ENCODE measurements around the gene PDZD2.

The PDZD2 gene

DNA sequence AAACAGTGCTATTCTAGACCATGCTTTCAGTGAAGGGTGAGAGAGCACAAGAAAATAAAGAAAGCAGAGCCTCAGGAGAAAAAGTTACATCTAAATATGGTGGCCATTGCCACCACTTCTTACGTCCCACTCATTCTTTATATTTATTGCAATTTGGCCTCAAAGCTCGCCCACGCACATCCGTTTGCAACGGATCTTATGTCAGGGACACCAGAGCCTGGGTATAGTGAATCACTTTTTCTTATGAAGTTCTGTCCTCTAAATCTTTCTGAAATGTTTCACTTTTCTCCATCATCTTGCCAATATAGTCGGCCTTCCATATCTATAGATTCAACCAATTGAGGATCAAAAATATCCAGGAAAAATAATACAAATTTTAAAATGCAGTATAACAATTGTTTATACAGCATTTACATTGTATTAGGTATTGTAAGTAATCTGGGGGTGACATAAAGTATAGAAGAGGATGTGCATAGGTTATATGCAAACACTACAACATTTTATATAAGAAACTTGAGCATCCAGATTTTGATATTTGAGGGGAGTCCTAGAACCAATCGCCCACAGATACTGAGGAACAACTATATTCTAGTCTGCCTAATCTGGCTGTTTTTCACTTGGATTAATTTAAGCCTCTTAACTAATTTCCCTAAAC lies 500.0 kb downstream of the PDZD2 start:
- DNase-seq (ENCODE audit: low read depth, low spot score), result no peak

DNA sequence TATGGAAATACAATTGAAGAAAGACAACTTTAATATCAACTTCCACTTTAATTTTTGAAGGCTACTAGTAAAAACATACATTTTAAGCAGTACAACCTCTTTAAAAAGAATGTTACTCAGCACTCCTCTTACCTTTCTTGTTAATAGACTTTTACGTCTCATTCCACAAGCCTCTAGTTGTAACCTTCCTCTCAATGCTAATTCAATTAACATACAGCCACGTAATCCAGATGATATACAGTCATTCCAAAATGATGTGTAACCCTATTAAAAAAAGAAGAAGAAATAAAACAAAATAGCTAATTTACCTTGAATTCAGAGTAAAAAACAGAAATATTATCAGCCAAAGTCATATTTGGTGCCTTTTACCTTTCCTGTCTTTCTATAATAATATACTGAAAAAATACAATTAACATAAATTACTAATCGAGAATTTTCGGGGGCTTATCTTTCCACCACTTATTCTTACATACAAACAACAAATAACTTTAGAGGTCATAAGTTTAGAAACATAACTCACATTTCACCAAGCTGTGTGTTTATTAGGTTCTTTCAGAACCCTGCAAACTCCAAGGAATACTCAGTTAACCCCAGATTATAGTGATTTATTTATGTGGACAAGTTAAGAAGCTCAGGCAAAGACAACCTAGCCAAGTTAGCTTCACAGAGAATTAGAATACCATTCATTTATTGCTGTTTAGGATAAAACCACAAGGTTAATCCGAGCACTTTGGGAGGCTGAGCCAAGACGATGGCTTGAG lies 504.9 kb downstream of the PDZD2 start:
- no peak for DNase-seq (ENCODE audit: low read depth, low spot score)

DNA sequence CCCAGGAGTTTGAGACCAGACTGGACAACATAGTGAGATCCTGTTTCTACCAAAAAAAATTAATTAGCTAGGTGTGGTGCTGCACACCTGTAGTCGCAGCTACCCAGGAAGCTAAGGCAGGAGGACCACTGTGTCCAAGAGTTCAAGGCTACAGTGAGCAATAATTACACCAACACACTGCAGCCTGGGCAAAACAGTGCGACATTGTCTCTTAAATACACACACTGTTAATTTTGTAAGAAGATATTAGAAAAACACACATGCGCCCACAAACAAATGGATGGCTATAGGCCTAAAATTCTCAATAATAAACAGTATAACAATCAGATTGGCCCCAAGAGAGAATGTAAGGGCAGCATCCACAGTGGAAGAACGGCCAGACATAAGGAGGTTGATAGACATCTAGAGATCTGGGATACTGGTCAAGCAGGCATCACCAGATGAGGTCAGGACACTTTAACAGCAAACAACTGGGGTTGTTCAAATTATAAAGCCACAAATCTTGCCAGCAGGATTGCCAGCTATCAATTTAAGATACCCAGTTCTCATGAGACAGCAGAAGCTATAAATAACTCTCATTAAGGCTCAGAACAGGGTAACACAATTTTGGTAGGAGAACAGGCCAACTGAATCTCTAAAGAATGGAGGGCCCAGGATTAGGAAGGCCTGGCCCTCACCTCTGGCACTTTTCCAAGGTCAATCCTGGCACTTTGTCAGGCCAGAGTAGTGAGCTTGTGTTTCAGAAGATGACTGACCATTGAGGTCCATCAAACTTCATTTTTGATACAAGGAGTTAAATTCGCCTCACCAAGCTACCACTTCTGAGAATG lies 505.7 kb downstream of the PDZD2 start:
- no peak for DNase-seq (ENCODE audit: low read depth, low spot score)

DNA sequence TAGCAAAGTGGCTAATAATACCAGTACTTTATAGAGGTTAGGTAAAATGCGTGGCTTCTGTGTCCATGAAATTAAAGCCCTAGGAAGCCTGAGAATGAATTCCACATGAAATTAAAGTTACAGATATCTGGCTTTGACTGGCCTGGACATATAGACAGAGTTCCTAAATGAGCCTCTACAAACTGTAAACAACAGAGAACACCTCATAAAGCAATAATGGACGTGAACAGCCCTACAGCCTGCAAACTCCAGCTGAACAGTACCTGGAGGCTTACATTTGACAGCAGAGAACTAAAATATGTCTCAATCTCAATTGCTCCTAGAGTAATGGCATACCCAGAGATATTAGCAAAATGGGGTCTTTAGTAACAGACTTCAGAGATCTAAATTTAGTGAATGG lies 506.4 kb downstream of the PDZD2 start:
- no peak for DNase-seq (ENCODE audit: low read depth, low spot score)

DNA sequence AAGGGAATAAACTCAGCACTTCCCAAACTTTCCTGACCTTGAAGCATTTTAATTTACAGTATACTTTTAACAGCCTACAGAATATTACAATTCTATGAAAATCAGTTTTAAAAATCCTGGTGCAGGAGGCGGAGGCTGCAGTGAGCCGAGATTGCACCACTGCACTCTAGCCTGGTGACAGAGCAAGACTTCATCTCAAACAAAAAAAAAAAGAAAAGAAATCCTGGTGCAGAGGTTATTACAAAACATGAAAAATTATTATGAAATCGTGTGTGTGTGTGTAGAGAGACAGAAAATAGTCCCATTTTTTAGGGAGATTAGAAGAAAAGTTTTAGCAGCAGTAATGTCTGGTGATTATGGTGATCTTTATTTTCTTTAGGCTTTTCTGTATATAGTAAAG lies 508.3 kb downstream of the PDZD2 start:
- DNase-seq (ENCODE audit: low read depth, low spot score), result no peak

DNA sequence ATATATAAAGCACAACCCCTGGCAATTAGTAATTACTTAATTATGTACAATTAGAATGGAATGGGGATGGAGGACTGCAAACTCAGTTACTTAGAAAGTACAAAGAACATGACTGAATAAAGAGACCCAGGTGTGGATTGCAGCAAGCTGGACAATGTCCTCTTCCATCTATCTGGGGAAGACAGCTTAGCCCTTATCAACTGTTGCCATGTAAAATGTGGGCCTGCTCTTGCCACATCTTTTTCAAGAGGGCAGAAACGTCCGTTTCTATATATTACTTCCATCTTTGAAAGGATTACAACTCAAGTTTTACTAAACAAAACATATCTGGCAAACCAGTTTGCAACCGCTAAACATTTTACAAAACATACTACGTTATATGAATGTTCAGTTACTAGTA lies 509.0 kb downstream of the PDZD2 start:
- DNase-seq (ENCODE audit: low read depth, low spot score), result no peak

DNA sequence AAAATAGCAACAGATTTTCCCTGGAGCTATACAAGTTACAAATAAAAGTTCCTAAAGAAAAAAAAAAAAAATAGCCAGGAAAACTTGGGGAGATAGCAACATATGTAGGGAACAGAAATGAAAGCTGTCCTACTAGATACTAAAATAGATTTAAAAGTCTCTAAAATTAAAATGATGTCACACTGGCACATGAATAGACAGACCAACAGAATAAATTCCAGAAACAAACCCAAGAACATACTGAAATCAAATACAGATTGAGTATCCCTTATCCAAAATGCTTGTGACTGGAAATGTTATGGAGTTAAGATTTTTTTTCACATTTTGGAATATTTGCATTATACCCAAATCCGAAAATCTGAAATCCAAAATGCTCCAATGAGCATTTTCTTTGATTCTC lies 511.4 kb downstream of the PDZD2 start:
- no peak for DNase-seq (ENCODE audit: low read depth, low spot score)

DNA sequence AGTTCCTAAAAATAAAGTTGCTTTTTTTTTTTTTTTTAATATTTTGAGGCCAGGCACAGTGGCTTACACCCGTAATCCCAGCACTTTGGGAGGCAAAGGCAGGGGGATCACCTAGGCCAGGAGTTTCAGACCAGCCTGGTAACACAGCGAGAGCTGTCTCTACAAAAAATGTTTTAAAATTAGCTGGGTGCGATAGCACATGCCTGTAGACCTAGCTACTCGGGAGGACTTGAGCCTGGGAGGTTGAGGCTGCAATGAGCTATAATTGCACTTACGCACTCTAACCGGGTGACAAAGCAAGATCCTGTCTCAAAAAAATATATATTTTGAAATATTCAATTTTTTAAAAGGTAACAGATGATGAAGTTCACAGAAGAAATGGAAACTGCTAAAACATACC lies 512.3 kb downstream of the PDZD2 start:
- DNase-seq (ENCODE audit: low read depth, low spot score), result no peak

DNA sequence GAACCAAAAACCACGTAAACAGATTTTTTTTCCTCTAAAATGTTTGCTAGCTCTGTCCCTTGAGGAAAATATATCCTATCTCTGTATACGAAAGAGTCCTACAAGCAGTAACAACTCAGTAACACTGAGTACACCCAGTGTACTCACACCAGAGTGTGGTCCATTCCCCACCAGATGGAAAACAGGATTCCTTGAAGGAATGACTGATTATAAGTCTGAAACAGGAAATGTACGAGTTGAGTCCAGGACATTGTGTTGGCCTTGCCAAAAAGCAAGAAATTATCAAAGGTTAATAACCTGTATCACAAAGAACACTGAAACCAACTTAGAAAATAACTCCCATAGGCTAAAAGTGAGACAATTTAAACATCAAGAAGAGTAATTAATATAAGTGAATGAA lies 514.8 kb downstream of the PDZD2 start:
- DNase-seq (ENCODE audit: low read depth, low spot score), result no peak

DNA sequence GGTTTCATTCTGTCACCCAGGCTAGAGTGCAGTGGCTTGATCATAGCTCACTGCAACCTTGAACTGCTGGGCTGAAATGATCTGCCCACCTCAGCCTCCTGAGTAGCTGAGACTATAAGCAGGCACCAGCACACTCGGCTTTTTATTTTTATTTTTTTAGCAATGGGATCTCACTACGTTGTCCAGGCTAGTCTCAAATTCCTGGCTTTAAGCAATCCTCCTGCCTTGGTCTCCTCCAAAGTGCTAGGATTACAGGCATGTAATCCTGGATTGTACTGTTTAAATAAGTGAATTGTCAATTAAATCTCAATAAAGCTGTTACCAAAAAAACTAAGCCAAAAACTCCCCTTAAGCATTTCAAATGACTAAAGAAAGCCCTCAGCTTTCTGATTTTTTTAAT lies 516.3 kb downstream of the PDZD2 start:
- no peak for DNase-seq (ENCODE audit: low read depth, low spot score)

DNA sequence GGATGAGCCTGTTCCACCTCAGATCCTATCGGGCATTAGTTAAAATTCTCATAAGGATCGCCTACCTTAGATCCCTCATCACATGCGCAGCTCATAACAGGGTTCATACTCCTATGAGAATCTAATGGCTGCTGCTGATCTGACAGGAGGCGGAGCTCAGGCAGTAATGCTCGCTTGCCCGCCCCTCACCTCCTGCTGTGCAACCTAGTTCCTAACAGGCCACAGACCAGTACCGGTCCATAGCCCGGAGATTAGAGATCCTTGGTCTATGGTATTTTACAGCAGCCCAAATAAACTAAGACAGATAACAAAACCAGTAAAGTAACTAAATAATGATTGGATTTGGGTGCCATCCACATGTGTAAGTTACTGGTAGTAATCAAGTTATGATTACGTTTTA lies 517.7 kb downstream of the PDZD2 start:
- DNase-seq (ENCODE audit: low read depth, low spot score), result no peak

DNA sequence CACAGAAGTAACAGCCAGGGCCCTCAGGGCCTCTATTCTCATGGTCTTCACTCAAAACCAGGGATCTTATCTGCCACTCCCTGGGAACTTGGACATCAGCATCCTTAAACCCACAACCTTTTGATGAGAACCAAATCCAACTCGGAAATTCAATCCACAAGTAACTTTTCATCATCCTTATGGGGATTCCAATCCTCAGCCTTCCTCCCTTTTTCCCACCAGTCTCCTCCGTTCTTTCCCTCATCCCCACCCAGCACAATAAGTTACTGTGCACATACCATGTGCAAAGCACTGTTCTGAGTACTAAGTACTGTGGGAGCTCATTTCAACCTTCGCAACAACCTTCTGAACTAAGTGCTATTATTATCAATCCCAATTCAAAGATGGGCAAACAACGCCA lies 518.1 kb downstream of the PDZD2 start:
- no peak for DNase-seq (ENCODE audit: low read depth, low spot score)

DNA sequence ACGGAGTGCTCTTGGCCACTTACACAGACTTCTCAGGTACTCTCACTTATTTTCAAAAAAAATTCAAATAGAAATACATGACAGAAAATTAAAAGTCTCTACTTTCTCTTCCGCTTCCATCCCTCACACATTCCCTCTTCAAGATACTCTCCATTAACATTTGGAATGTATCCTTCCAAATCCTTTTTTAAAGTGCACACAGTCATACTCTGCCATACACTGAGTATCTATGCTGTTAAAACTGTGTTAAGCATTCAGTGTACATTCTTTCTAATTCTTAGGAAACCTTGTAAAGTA lies 519.7 kb downstream of the PDZD2 start:
- no peak for DNase-seq (ENCODE audit: low read depth, low spot score)

DNA sequence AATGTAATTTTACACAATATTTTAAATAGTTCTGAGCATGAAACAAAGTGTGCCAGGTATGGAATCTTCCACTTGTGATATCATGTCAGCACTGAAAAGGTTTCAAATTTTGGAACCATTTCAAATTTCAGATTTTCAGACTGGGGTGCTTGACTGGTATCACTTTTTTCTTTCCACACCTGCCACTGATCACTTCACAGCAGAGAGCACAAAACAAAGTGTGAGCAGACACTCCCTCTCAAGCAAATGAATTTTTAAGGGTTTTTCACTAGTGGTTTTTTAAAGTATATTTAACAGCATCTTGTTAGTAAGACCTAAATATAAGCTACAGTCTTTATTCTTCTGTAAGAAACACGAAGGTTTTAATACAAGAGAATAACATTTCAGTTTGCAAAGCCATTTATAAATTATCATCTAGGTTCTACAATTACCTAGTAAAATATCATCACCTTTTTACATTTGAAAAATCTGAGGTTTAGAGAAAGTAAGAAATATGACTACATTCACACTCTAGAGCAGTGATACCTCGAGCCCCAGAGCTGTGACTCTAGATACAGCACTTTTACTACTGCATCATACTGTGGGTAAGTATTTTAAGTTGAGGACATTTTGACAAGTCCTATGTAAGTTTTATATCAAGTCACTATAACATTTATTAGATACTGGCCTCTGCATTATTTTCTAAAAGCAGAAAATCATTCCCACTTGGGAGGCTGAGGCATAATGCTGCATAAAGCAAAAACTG lies 520.6 kb downstream of the PDZD2 start:
- DNase-seq (ENCODE audit: low read depth, low spot score), result no peak

DNA sequence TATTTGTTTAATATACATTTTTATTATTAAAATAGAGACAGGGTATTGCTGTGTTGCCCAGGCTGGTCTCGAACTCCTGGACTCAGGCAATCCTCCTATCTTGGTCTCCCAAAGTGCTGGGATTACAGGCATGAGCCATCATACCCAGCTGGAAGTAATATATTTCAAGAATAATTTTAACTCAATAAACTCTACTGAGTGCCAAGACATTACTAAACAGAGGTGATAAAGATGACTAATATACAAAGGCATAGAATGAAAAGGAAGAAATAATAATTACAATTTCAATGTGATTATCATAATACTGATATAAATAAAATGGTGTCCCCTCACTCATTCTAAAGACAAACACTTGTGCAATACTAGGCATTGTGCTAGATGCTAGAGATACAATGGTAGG lies 521.3 kb downstream of the PDZD2 start:
- no peak for DNase-seq (ENCODE audit: low read depth, low spot score)
